IPS-18a (cell line): ENCODE data around the gene HOXA3.

Experiments used
- H3K27ac ChIP-seq: one replicate; pipeline ENCODE4 v1.5.1; 2013; ENCODE audit warnings: low read length
- H3K27me3 ChIP-seq: one replicate; pipeline ENCODE4 v1.6.1; 2013; ENCODE audit warnings: mild to moderate bottlenecking, low read length; ENCODE audit not compliant: control insufficient read depth, insufficient read depth
- H3K36me3 ChIP-seq: one replicate; pipeline ENCODE4 v1.6.1; 2013; ENCODE audit warnings: low read depth, low read length; ENCODE audit not compliant: control insufficient read depth
- H3K4me1 ChIP-seq: one replicate; pipeline ENCODE4 v1.6.1; 2013; ENCODE audit warnings: low read depth, low read length; ENCODE audit not compliant: control insufficient read depth
- H3K4me3 ChIP-seq: one replicate; pipeline ENCODE4 v1.5.1; 2013; ENCODE audit warnings: low read length
- H3K9ac ChIP-seq: one replicate; pipeline ENCODE4 v1.6.1; 2013; ENCODE audit warnings: mild to moderate bottlenecking, low read length, moderate library complexity
- H3K9me3 ChIP-seq: one replicate; pipeline ENCODE4 v1.6.1; 2013; ENCODE audit warnings: low read depth, low read length; ENCODE audit not compliant: control insufficient read depth

Gene HOXA3

DNA sequence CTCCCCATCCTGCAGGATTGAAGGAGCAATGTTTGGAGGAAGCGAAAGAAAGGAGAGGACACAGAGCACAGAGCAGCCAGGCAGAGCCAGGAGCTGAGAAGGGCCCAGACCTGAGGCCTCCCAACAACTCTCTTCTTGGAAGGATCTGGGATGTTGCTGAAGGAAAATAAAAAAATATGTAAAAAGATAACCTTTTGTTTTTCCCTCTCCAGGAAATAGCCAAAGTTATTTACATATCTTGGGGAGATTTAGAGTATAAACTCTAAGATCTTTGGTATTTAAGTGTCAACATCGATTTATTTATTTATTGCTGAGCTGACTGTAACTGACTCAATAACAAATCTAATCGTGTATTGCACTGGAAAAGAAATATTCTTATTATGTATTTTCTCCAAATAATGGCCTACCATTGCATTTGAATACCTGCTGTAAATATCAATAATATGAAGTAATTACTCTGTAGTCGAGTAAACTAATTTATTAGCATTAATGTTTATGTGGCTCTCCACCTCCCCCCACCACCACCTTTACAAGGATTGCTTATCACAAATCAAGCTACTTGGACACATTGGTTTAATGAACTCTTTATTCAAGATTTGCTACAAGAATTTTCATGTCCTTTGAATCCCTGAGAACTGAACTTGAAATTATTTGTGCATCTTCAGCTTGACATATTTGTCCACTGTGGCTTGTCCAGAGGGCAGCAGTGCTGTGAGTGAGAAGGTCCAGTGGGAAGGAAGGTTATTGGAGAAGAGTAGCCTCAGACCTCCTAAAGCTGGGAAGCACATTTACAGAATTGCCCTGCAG is 34.5 kb upstream of the HOXA3 start:
- Histone ChIP-seq H3K27ac (no peak overlapping the region), H3K9me3 (peaks cover 9% of the 10 kb centered on the region), H3K36me3 (no peaks in the 10 kb centered on the region), H3K4me1 (peaks cover 9% of the 10 kb centered on the region), H3K9ac (no peak overlapping the region), H3K4me3 (no peak overlapping the region), H3K27me3 (peaks cover 100% of the 10 kb centered on the region)

DNA sequence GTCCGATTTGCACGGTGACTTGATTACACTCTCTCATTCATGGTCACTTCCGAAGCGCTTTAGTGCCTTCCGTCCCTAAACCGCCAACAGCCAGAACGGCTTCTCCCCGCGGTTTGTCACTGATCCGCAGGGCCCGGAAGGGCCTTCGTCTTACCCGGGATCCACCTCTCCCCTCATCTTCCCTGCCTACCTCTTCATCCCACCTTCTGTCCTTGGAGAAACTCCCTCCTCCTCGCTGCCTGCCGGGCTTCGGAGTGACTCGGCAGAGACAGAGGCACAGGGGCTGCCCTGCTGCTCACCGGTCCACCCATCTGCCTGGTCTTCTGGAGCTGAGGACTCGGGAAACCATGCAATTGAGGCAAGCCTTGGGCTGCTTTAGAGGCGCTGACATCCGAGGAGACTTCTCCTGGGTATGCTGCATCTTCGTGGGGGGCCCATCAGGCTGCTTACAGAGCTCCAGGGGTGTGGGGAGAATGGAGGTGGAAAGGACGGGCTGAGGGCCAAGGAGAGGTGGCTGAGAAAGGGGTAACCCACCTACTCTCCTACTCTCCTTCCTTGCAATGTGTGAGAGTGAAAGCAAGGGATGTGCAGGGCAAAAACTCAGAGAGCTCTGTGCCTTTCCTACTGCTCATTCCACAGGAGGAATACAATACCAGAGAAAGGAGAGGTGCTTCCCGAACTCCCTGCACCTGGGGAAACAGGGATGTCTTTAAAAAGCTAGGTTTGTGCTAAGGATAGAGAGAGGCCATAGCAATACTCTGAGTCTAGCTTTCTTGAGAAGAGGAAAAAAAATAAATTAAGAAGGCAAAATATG is 33.7 kb upstream of the HOXA3 start:
- peaks cover 9% of the 10 kb centered on the region for H3K9me3 ChIP-seq
- no peaks in the 10 kb centered on the region for H3K36me3 ChIP-seq
- no peak overlapping the region for H3K4me3 ChIP-seq
- no peak overlapping the region for H3K9ac ChIP-seq
- H3K27me3 ChIP-seq: peaks cover 100% of the 10 kb centered on the region
- H3K4me1 ChIP-seq: peaks cover 9% of the 10 kb centered on the region
- H3K27ac ChIP-seq: no peak overlapping the region

DNA sequence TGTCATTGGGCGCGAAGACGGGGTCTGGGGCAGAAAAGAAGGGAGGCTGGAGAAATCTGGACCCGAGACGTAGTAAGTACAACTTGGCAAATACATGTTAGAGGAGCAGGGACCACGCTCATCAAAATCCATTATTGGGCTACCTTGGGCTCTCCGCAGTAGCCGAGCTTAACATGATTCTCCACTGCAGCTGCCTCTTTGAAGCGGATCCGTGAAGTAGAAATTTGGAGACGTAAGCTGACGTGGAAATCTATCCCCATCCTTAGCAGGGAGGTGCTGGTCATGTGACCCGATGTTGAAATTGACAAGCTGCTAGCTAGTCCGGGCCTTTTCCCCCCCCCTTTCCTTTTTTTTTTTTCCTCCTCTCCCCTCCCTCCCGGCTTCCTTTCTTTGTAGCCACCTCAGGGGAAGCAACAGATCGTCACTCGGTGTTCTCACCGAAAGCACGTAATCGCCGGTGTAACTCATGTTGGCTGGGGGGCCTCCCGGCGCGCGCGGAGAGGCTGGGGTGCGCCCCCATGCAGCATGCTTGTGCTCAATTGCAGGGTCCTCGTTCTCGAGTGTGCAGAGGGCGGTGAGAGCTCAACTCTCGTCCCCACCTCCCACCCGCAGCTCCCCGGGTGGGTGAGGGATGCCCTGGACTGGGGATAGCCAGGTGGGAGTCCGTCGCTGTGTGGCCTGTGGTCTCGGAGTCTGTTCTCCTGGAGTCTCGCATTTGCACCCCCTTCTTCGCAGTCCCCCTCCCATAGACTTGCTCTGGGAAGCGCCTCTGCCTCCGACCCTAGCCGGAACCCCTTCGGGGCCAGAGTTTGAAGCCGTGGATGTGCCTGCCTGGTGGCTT is 32.9 kb upstream of the HOXA3 start, which contains the start of gene HOXA11:
Gene HOXA11 (minus strand): TSS at position 220 of the 841 bp plus-strand sequence. CDS start 88 bp downstream, at position 132.
- H3K27me3 ChIP-seq: peaks cover 100% of the 10 kb centered on the region
- peaks cover 3% of the 10 kb centered on the region for H3K9me3 ChIP-seq
- peaks cover 9% of the 10 kb centered on the region for H3K4me1 ChIP-seq
- H3K27ac ChIP-seq: no peak within 1 kb of the TSS
- H3K36me3 ChIP-seq: no peaks in the 10 kb centered on the region
- H3K9ac ChIP-seq: no peak within 1 kb of the TSS
- H3K4me3 ChIP-seq: peak within 1 kb of the TSS; percentile 2

DNA sequence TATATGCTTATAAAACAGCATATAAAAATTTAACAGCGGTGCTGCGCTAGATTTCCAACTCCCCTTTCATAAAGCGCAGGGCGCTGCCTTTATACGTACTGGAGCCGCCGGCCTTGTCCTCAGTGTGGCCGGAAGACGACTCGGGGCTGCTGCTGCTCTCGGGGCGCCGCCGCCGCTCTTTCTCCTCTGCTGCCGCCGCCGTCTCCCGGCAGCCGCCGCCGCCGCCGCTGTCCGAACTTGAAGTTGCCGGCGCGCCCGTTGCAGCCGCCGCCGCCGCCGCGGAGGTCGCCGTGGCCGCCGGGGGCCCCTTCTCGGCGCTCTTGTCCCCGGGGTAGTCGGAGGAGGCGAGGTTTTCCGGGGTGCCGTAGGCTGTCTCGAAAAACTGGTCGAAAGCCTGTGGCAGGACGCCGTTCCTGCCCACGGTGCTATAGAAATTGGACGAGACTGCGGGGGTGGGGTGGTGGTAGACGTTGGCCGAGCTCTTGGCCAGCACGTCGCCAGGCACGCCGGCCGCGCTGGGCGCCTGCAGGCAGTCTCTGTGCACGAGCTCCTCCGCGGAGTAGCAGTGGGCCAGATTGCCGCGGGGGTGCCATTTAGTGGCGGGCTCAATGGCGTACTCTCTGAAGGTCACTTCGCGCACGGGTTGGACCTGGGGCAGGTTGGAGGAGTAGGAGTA is 32.1 kb upstream of the HOXA3 start:
- Histone ChIP-seq H3K4me1 (peaks cover 9% of the 10 kb centered on the region), H3K4me3 (no peak overlapping the region), H3K27ac (no peak overlapping the region), H3K36me3 (no peaks in the 10 kb centered on the region), H3K9me3 (no peaks in the 10 kb centered on the region), H3K27me3 (peaks cover 100% of the 10 kb centered on the region), H3K9ac (no peak overlapping the region)

DNA sequence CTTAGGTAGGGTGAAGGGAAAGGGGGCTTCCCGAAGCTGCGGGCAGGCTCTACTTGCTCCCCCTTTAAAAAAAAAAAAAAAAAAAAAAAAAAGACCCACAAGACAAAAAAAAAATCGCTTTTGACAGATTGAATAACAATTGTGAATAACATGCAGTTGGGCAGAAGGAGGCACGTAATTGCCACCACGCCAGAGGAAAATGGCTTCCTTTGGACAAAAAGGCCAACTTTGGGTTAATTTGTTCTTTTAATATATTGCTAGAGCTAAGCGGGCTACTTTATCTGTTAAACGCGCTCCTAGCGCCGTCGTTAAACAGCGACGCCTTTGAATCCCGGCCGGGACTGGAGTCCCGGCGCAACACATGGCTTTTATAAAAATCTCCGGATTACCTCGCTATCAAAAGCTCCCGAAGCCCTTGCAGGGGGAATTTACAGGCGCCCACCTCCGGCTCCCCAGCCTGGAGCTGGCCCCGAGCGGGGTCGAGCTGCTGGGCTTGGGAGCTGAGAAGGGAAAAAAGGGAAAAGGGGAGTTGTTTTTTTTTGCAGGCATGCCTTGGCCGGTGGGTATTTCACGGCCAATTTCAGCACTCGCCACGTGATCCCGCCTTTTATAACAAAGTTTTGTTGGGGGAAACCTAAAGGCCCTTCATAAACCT is 31.4 kb upstream of the HOXA3 start:
- Histone ChIP-seq H3K4me3 (no peak overlapping the region), H3K27me3 (peaks cover 100% of the 10 kb centered on the region), H3K27ac (no peak overlapping the region), H3K36me3 (no peaks in the 10 kb centered on the region), H3K9ac (no peak overlapping the region), H3K4me1 (peaks cover 9% of the 10 kb centered on the region), H3K9me3 (no peaks in the 10 kb centered on the region)

DNA sequence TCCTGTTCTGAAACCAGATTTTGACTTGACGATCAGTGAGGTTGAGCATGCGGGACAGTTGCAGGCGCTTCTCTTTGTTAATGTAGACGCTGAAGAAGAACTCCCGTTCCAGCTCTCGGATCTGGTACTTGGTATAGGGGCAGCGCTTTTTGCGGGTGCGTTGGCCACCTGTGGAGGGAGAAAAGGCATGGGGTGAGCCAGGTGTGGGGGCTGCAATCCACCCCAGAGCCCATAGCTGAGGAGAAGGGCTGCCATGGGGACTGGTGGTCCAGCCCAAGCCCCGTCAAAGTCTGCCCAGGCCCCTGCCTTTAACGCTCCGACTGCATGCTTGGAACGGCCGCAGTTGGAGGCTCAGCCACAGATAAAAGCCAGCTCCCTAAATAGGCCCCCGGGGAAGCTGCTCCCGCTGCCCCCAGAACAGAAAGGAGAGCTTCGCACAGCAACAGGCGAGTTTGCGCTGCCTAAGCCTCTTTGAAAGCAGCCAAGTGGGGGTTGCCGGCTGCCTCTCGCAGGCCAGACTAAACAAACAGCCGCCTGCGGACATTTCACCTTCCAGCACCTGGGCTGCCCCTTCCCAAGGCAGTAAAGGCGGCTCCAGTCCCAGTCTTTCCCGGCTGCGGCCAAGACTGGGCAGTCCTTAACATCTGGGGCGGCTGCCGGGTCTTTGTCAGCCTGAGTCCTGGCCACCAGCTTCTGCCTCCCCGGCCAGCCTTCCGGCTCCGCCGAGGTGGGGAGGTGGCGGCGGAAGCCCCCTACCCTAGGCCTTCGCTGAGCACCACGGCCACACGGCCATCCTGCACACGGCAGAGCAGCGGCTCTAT is 30.7 kb upstream of the HOXA3 start:
- Histone ChIP-seq H3K4me3 (no peak overlapping the region), H3K27me3 (peaks cover 100% of the 10 kb centered on the region), H3K4me1 (peaks cover 3% of the 10 kb centered on the region), H3K36me3 (no peaks in the 10 kb centered on the region), H3K9ac (no peak overlapping the region), H3K27ac (no peak overlapping the region), H3K9me3 (no peaks in the 10 kb centered on the region)

DNA sequence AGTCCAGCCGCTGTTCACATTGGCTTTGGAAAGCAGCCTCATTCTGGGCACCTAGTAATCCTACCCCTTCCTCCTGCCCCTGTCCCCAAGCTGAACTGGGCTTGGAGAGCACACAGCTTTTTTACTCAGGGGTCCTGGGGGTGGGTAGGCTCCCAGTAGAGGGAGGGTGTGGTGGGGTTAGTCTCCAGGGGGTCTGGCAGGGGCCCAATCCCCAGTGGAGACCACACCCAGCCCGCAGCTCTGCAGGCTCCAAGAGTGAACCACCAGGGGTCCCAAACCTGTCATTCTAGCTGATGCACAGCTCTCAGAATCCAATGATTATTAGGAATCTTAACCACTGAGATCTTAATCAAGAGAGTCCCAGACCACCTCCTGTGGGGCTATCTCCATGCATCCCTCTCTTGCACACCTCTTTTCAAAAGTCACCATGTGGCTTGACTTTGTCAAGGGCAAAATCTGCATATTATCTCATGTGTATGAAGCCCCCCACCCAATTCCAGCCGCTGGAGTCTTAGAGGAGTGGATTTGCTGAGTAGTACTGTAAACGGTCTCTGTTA is 30.0 kb upstream of the HOXA3 start:
- Histone ChIP-seq H3K27me3 (peaks cover 100% of the 10 kb centered on the region), H3K36me3 (no peaks in the 10 kb centered on the region), H3K9me3 (no peaks in the 10 kb centered on the region), H3K27ac (no peak overlapping the region), H3K4me1 (no peaks in the 10 kb centered on the region), H3K9ac (no peak overlapping the region), H3K4me3 (no peak overlapping the region)

DNA sequence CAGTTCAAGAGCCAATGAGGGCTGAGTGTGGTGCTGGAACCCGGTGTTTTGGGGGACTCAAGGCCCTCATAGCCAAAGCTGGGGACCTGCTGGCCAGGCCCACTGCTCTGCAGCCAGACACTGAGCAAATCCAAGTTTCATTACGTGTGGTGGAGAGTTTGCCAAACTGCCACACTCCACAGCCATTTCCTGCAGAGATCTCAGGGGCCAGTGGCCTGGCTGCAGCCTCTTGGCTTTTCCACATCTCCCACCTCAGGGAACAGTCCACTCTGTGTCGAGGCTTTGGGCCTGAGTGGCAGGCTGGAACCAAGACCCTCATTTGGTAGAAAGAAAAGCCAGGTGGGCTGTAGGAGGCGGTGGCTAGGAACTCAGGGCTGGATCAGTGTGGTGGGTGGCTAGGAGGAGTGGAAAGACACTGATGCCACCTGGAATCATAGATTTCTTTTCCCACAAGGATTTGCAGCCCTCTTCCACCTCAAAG is 29.5 kb upstream of the HOXA3 start:
- Histone ChIP-seq H3K27me3 (peaks cover 100% of the 10 kb centered on the region), H3K9ac (no peak overlapping the region), H3K4me1 (no peaks in the 10 kb centered on the region), H3K36me3 (no peaks in the 10 kb centered on the region), H3K4me3 (no peak overlapping the region), H3K27ac (no peak overlapping the region), H3K9me3 (no peaks in the 10 kb centered on the region)

DNA sequence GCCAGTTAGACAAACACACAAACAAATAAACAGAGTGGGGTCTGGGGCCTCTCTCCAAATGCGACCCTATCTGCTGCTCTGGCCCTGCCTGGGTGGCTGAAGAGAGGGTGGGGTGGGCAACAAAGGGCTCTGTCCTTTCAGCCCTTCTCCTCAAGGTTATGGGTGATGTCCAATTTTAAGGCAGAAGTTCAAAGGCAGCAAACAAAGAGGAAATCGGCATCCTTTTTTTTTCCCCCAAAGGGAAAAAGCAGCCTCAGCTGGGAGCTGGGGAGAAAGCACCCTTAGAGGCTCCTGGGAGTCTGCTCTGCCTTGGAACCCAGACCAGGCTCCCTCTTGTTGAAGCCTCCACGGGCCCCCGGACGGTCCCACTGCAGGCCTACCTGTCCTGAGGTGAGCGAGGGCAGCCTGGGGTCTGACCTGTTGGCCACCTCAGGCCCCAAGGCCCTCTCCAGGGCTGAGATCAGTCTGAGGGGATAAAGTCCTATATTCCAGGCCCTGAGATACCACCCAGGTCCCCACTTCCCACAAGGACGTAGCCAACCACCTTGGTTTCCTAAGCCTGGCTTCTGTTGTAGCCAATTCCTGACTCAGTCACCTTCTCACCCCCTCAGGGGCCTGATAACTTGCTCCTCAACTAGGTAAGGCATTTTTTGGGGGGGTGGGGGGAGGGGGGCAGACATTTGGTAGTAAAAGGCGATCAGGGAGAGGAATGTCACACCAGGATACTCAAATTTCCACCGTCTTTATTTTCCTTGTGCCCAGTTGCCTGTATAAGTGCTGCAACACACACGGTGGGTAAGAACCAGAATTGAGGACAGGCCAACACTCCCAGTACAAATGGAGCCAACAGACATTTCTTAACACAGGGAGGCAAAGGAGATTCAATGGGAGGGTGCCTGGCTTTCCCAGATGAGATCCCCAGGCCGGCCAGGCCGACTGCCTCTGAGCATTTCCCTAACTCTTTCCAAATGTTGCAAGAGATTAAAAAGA is 28.3 kb upstream of the HOXA3 start:
- Histone ChIP-seq H3K9me3 (no peaks in the 10 kb centered on the region), H3K27me3 (peaks cover 100% of the 10 kb centered on the region), H3K27ac (no peak overlapping the region)

More for the DNA sequence above, 28.3 kb upstream of the HOXA3 start:
- Histone ChIP-seq H3K4me1 (no peaks in the 10 kb centered on the region), H3K9ac (no peak overlapping the region), H3K36me3 (no peaks in the 10 kb centered on the region), H3K4me3 (no peak overlapping the region)
